Cardiac fibroblast (primary cell): Measurements from ENCODE around the gene OPCML.

Experiments
- DNase-seq, 2 donors: peaks; one replicate each; pipeline versions ENCODE4 v3.0.0 to v3.0.0-alpha.2; 2010; ENCODE audit warnings: low read depth in 2 of 2
- H3K4me3 ChIP-seq, 2 donors: replicated peaks in 1 of 2; 1 replicate in 1 of 2; 2 replicates in 1 of 2; pipeline ENCODE4 v1.5.1; 2011; ENCODE audit warnings: low read depth in 2 of 2, low read length in 2 of 2, mild to moderate bottlenecking in 2 of 2, moderate library complexity in 1 of 2
- CTCF ChIP-seq: IDR thresholded peaks from one replicate; pipeline ENCODE4 v1.5.1; 2011; ENCODE audit warnings: low read depth, mild to moderate bottlenecking, low read length, inconsistent platforms

Gene OPCML

GRCh38 chr11:133082453-133082781 is 449.9 kb downstream of the OPCML start:
- no peak overlapping the region for H3K4me3 ChIP-seq
- TF ChIP-seq CTCF, result no peak
- peak in 1 of 2 donors; percentile 2 for DNase-seq

GRCh38 chr11:133081730-133082452 is 450.4 kb downstream of the OPCML start:
- TF ChIP-seq CTCF, result no peak
- no peak overlapping the region for H3K4me3 ChIP-seq
- DNase-seq, result no peak

- no peak for TF ChIP-seq CTCF
- no peak for DNase-seq
- H3K4me3 ChIP-seq, result no peak overlapping the region
Observed at GRCh38 chr11:133081020-133081419, 451.3 kb downstream of the OPCML start.

- peak; percentile 43 to 48 for DNase-seq
- no peak overlapping the region for H3K4me3 ChIP-seq
- TF ChIP-seq CTCF, result peak; percentile 67
Observed at GRCh38 chr11:133078591-133079404, 453.5 kb downstream of the OPCML start.

GRCh38 chr11:133078012-133078411 is 454.3 kb downstream of the OPCML start:
- no peak for DNase-seq
- TF ChIP-seq CTCF, result no peak
- no peak overlapping the region for H3K4me3 ChIP-seq

- H3K4me3 ChIP-seq, result no peak overlapping the region
- no peak for TF ChIP-seq CTCF
- no peak for DNase-seq
Observed at GRCh38 chr11:133075351-133075750, 456.9 kb downstream of the OPCML start.
